Measurements from ENCODE around the gene INTS11.

Gene INTS11

GRCh38 chr1:1281533-1282321, 42.7 kb downstream of the INTS11 start:
- no peak for DNase-seq

- no peak for DNase-seq
These were observed 43.5 kb downstream of the INTS11 start for GRCh38 chr1:1280782-1281481.

GRCh38 chr1:1279028-1279427, 45.4 kb downstream of the INTS11 start:
- no peak for DNase-seq

- no peak for DNase-seq
These were observed 45.8 kb downstream of the INTS11 start for GRCh38 chr1:1278620-1279019.

GRCh38 chr1:1275836-1276235, 48.6 kb downstream of the INTS11 start:
- no peak for DNase-seq

GRCh38 chr1:1274931-1275431, 49.5 kb downstream of the INTS11 start:
- no peak for DNase-seq

GRCh38 chr1:1274299-1274930, 50.0 kb downstream of the INTS11 start:
- no peak for DNase-seq

- DNase-seq = no peak
These were observed 50.8 kb downstream of the INTS11 start, which contains the start of gene UBE2J2 for GRCh38 chr1:1273512-1274298. Gene UBE2J2 (minus strand): TSS chr1:1273854. CDS start chr1:1267992, 5,862 bp downstream.

- DNase-seq = no peak
These were observed 51.3 kb downstream of the INTS11 start for GRCh38 chr1:1273209-1273511.

- DNase-seq = no peak
These were observed 51.9 kb downstream of the INTS11 start for GRCh38 chr1:1272341-1273208.

- no peak for DNase-seq
These were observed 53.6 kb downstream of the INTS11 start for GRCh38 chr1:1270813-1271212.

GRCh38 chr1:1268284-1268682, 56.2 kb downstream of the INTS11 start:
- no peak for DNase-seq

- DNase-seq = no peak
These were observed 56.8 kb downstream of the INTS11 start for GRCh38 chr1:1267488-1268283.

GRCh38 chr1:1264868-1265272, 59.6 kb downstream of the INTS11 start:
- no peak for DNase-seq

- no peak for DNase-seq
These were observed 60.4 kb downstream of the INTS11 start for GRCh38 chr1:1264026-1264425.

- DNase-seq = no peak
These were observed 61.7 kb downstream of the INTS11 start for GRCh38 chr1:1262758-1263157.

- no peak for DNase-seq
These were observed 62.4 kb downstream of the INTS11 start for GRCh38 chr1:1262071-1262470.

Data from NCI-H524 treated with DMSO at 0.1 percent for 48 hours (cell line).